Activated naive CD8-positive, alpha-beta T cell treated with anti-CD3 and anti-CD28 coated beads for 36 hours (primary cell): ENCODE results near the gene PFKL. TPM values are rescaled to one million over a fixed set of nuclear protein-coding genes. Genes with fewer than 3 reads are reported as not detected.
"Not testable (repeated sequence)": the region's sequence is repeated elsewhere in the genome, so short reads cannot be mapped to it uniquely, and the experiment has no call there.

Experiments
- DNase-seq: peaks from one replicate; pipeline ENCODE4 v3.0.0; 2021
- H3K27ac Mint-ChIP-seq: one replicate; pipeline ENCODE4 v1.8.0; 2022; ENCODE audit warnings: mild to moderate bottlenecking, moderate library complexity, mixed read lengths
- H3K27me3 Mint-ChIP-seq: one replicate; pipeline ENCODE4 v1.8.0; 2022; ENCODE audit warnings: mild to moderate bottlenecking, mixed read lengths
- H3K36me3 Mint-ChIP-seq: one replicate; pipeline ENCODE4 v1.8.0; 2021; ENCODE audit warnings: mild to moderate bottlenecking, mixed read lengths
- H3K4me1 Mint-ChIP-seq: one replicate; pipeline ENCODE4 v1.8.0; 2021; ENCODE audit warnings: mixed read lengths
- H3K4me3 Mint-ChIP-seq: one replicate; pipeline ENCODE4 v1.8.0; 2022; ENCODE audit warnings: mild to moderate bottlenecking, moderate library complexity, mixed read lengths
- H3K9me3 Mint-ChIP-seq: one replicate; pipeline ENCODE4 v1.8.0; 2022; ENCODE audit warnings: mixed read lengths
- total RNA-seq, 2 experiments: library from RNA; stranded (reverse); gene quantifications; one replicate each; pipeline ENCODE4 v1.2.3, GENCODE V29; 2021

The PFKL gene
- total RNA-seq, 2 experiments from 2014 or later, result 150 to 154 TPM

- Mint-ChIP-seq H3K4me1 (no peaks in the 10 kb centered on the region), H3K27ac (no peak overlapping the region), H3K36me3 (no peaks in the 10 kb centered on the region), H3K9me3 (no peaks in the 10 kb centered on the region), H3K4me3 (no peak overlapping the region), H3K27me3 (no peaks in the 10 kb centered on the region)
- DNase-seq, result no peak
Observed at GRCh38 chr21:44267655-44268142, 32.2 kb upstream of the PFKL start.

- no peaks in the 10 kb centered on the region for H3K36me3 Mint-ChIP-seq
- no peak overlapping the region for H3K27ac Mint-ChIP-seq
- H3K27me3 Mint-ChIP-seq, result no peaks in the 10 kb centered on the region
- no peak for DNase-seq
- no peaks in the 10 kb centered on the region for H3K4me1 Mint-ChIP-seq
- H3K4me3 Mint-ChIP-seq, result no peak overlapping the region
- no peaks in the 10 kb centered on the region for H3K9me3 Mint-ChIP-seq
Observed at GRCh38 chr21:44269090-44269489, 30.8 kb upstream of the PFKL start.

- no peaks in the 10 kb centered on the region for H3K4me1 Mint-ChIP-seq
- H3K9me3 Mint-ChIP-seq, result no peaks in the 10 kb centered on the region
- no peak overlapping the region for H3K27ac Mint-ChIP-seq
- H3K36me3 Mint-ChIP-seq, result no peaks in the 10 kb centered on the region
- H3K4me3 Mint-ChIP-seq, result no peak overlapping the region
- H3K27me3 Mint-ChIP-seq, result no peaks in the 10 kb centered on the region
- DNase-seq, result no peak
Observed at GRCh38 chr21:44271558-44272283, 28.1 kb upstream of the PFKL start.

GRCh38 chr21:44272284-44272858 lies 27.5 kb upstream of the PFKL start:
- no peaks in the 10 kb centered on the region for H3K27me3 Mint-ChIP-seq
- H3K9me3 Mint-ChIP-seq, result no peaks in the 10 kb centered on the region
- no peak overlapping the region for H3K27ac Mint-ChIP-seq
- no peak overlapping the region for H3K4me3 Mint-ChIP-seq
- H3K36me3 Mint-ChIP-seq, result no peaks in the 10 kb centered on the region
- DNase-seq, result no peak
- H3K4me1 Mint-ChIP-seq, result no peaks in the 10 kb centered on the region

- DNase-seq, result no peak
- no peaks in the 10 kb centered on the region for H3K9me3 Mint-ChIP-seq
- H3K27me3 Mint-ChIP-seq, result no peaks in the 10 kb centered on the region
- H3K27ac Mint-ChIP-seq, result no peak overlapping the region
- no peak overlapping the region for H3K4me3 Mint-ChIP-seq
- no peaks in the 10 kb centered on the region for H3K36me3 Mint-ChIP-seq
- no peaks in the 10 kb centered on the region for H3K4me1 Mint-ChIP-seq
Observed at GRCh38 chr21:44273046-44273445, 26.8 kb upstream of the PFKL start.

- Mint-ChIP-seq H3K4me1 (no peaks in the 10 kb centered on the region), H3K9me3 (no peaks in the 10 kb centered on the region), H3K27me3 (no peaks in the 10 kb centered on the region), H3K27ac (no peak overlapping the region), H3K36me3 (no peaks in the 10 kb centered on the region), H3K4me3 (no peak overlapping the region)
- no peak for DNase-seq
Observed at GRCh38 chr21:44275041-44275440, 24.8 kb upstream of the PFKL start.

- Mint-ChIP-seq H3K4me3 (no peak overlapping the region), H3K27ac (no peak overlapping the region), H3K27me3 (no peaks in the 10 kb centered on the region), H3K9me3 (no peaks in the 10 kb centered on the region), H3K4me1 (no peaks in the 10 kb centered on the region), H3K36me3 (no peaks in the 10 kb centered on the region)
- DNase-seq, result no peak
Observed at GRCh38 chr21:44279354-44280260, 20.2 kb upstream of the PFKL start.

- no peak overlapping the region for H3K27ac Mint-ChIP-seq
- H3K4me1 Mint-ChIP-seq, result no peaks in the 10 kb centered on the region
- DNase-seq, result no peak
- no peaks in the 10 kb centered on the region for H3K36me3 Mint-ChIP-seq
- H3K4me3 Mint-ChIP-seq, result no peak overlapping the region
- no peaks in the 10 kb centered on the region for H3K9me3 Mint-ChIP-seq
- H3K27me3 Mint-ChIP-seq, result no peaks in the 10 kb centered on the region
Observed at GRCh38 chr21:44281801-44282200, 18.1 kb upstream of the PFKL start.

GRCh38 chr21:44282370-44282769 lies 17.5 kb upstream of the PFKL start:
- Mint-ChIP-seq H3K27me3 (no peaks in the 10 kb centered on the region), H3K9me3 (no peaks in the 10 kb centered on the region), H3K4me3 (no peak overlapping the region), H3K4me1 (no peaks in the 10 kb centered on the region), H3K27ac (no peak overlapping the region), H3K36me3 (no peaks in the 10 kb centered on the region)
- no peak for DNase-seq

GRCh38 chr21:44283211-44283785 lies 16.6 kb upstream of the PFKL start:
- H3K27me3 Mint-ChIP-seq, H3K9me3 Mint-ChIP-seq, H3K36me3 Mint-ChIP-seq, H3K4me1 Mint-ChIP-seq, H3K4me3 Mint-ChIP-seq, H3K27ac Mint-ChIP-seq, DNase-seq: not testable (repeated sequence)

- no peak for DNase-seq
- no peaks in the 10 kb centered on the region for H3K9me3 Mint-ChIP-seq
- no peak overlapping the region for H3K27ac Mint-ChIP-seq
- no peak overlapping the region for H3K4me3 Mint-ChIP-seq
- no peaks in the 10 kb centered on the region for H3K4me1 Mint-ChIP-seq
- H3K36me3 Mint-ChIP-seq, result no peaks in the 10 kb centered on the region
- no peaks in the 10 kb centered on the region for H3K27me3 Mint-ChIP-seq
Observed at GRCh38 chr21:44283948-44284347, 15.9 kb upstream of the PFKL start.

- Mint-ChIP-seq H3K4me3 (no peak within 1 kb of the TSS), H3K4me1 (no peaks in the 10 kb centered on the region), H3K9me3 (no peaks in the 10 kb centered on the region), H3K27me3 (no peaks in the 10 kb centered on the region), H3K27ac (no peak within 1 kb of the TSS), H3K36me3 (no peaks in the 10 kb centered on the region)
- no peak for DNase-seq
Observed at GRCh38 chr21:44285138-44285992, 14.5 kb upstream of the PFKL start, which contains the start of gene AIRE. Gene AIRE, plus strand, starts transcription at chr21:44285876. Its CDS starts 131 bp downstream, at chr21:44286007.

GRCh38 chr21:44286086-44286715 lies 13.7 kb upstream of the PFKL start:
- DNase-seq, result no peak
- H3K27ac Mint-ChIP-seq, result no peak overlapping the region
- no peaks in the 10 kb centered on the region for H3K27me3 Mint-ChIP-seq
- H3K9me3 Mint-ChIP-seq, result no peaks in the 10 kb centered on the region
- H3K4me3 Mint-ChIP-seq, result no peak overlapping the region
- no peaks in the 10 kb centered on the region for H3K36me3 Mint-ChIP-seq
- H3K4me1 Mint-ChIP-seq, result no peaks in the 10 kb centered on the region
